Liver (tissue), 9 donors: ENCODE measurements around the gene PISD. TPM values are rescaled to one million over a fixed set of nuclear protein-coding genes. Genes with fewer than 3 reads are reported as not detected.

Experiments
- DNase-seq: peaks from one replicate; pipeline ENCODE4 v3.0.0-alpha.2; 2017; ENCODE audit warnings: low spot score
- H3K27ac ChIP-seq, 2 donors: one replicate each; pipeline ENCODE4 v1.7.0; 2013; ENCODE audit warnings: inconsistent platforms in 2 of 2, low read length in 2 of 2, control low read depth in 1 of 2, low read depth in 1 of 2, mild to moderate bottlenecking in 1 of 2
- H3K27me3 ChIP-seq, 4 donors: one replicate each; pipeline versions ENCODE4 v1.6.1 to v1.7.0; 2013; ENCODE audit warnings: low read length in 3 of 4, inconsistent platforms in 1 of 4, mild to moderate bottlenecking in 1 of 4, moderate library complexity in 1 of 4; ENCODE audit not compliant: control insufficient read depth in 4 of 4, insufficient read depth in 4 of 4
- H3K36me3 ChIP-seq, 4 donors: one replicate each; pipeline versions ENCODE4 v1.6.1 to v1.7.0; 2013; ENCODE audit warnings: low read length in 3 of 4, mild to moderate bottlenecking in 3 of 4, low read depth in 1 of 4, moderate library complexity in 1 of 4; ENCODE audit not compliant: control insufficient read depth in 4 of 4, insufficient read depth in 3 of 4
- H3K4me1 ChIP-seq, 4 donors: one replicate each; pipeline versions ENCODE4 v1.6.1 to v1.7.0; 2013; ENCODE audit warnings: low read length in 3 of 4, mild to moderate bottlenecking in 3 of 4, moderate library complexity in 1 of 4; ENCODE audit not compliant: control insufficient read depth in 4 of 4, insufficient read depth in 4 of 4
- H3K4me3 ChIP-seq, 3 donors: one replicate each; pipeline versions ENCODE4 v1.6.1 to v1.7.0; 2013; ENCODE audit warnings: low read length in 3 of 3, control low read depth in 1 of 3, low read depth in 1 of 3, mild to moderate bottlenecking in 1 of 3
- H3K9ac ChIP-seq, 2 donors: one replicate each; pipeline ENCODE4 v1.7.0; 2013; ENCODE audit warnings: low read length in 2 of 2, mild to moderate bottlenecking in 2 of 2, moderate library complexity in 2 of 2, control low read depth in 1 of 2, low read depth in 1 of 2
- H3K9me3 ChIP-seq, 4 donors: one replicate each; pipeline versions ENCODE4 v1.6.1 to v1.7.0; 2013; ENCODE audit warnings: low read length in 3 of 4; ENCODE audit not compliant: control insufficient read depth in 4 of 4
- EGR1 ChIP-seq, 2 donors: IDR thresholded peaks; 2 replicates each; pipeline ENCODE4 v1.6.1; 2016 to 2018; ENCODE audit warnings: antibody characterized with exemption in 2 of 2, low read depth in 2 of 2
- FOXA2 ChIP-seq: IDR thresholded peaks from 2 replicates; pipeline ENCODE4 v1.6.1; 2016; ENCODE audit warnings: antibody characterized with exemption
- GABPA ChIP-seq, 2 donors: IDR thresholded peaks in 1 of 2; conservative IDR thresholded peaks in 1 of 2; 2 replicates each; pipeline ENCODE4 v1.6.1; 2016; ENCODE audit warnings: antibody characterized with exemption in 2 of 2, mild to moderate bottlenecking in 1 of 2, moderate library complexity in 1 of 2
- HNF4A ChIP-seq, 2 donors: conservative IDR thresholded peaks; 2 replicates each; pipeline ENCODE4 v1.6.1; 2016; ENCODE audit warnings: antibody characterized with exemption in 2 of 2, mild to moderate bottlenecking in 2 of 2
- JUND ChIP-seq, 2 donors: IDR thresholded peaks; 2 replicates each; pipeline ENCODE4 v1.6.1; 2016; ENCODE audit warnings: antibody characterized with exemption in 2 of 2
- MAX ChIP-seq: IDR thresholded peaks from 2 replicates; pipeline ENCODE4 v1.6.1; 2016; ENCODE audit warnings: antibody characterized with exemption
- NR2F2 ChIP-seq: IDR thresholded peaks from 2 replicates; pipeline ENCODE4 v1.6.1; 2016; ENCODE audit warnings: antibody characterized with exemption
- RAD21 ChIP-seq, 2 donors: IDR thresholded peaks; 2 replicates each; pipeline ENCODE4 v1.6.1; 2016; ENCODE audit warnings: antibody characterized with exemption in 2 of 2, mild to moderate bottlenecking in 2 of 2
- RXRA ChIP-seq, 2 donors: IDR thresholded peaks; 2 replicates each; pipeline ENCODE4 v1.6.1; 2017 to 2018; ENCODE audit warnings: antibody characterized with exemption in 2 of 2, mild to moderate bottlenecking in 1 of 2
- SP1 ChIP-seq: IDR thresholded peaks from 2 replicates; pipeline ENCODE4 v1.6.1; 2018; ENCODE audit warnings: antibody characterized with exemption, mild to moderate bottlenecking
- WGBS: extraction: QIAGEN DNeasy Blood & Tissue Kit; methylation state at CpG from one replicate; pipeline ENCODE4 v1.1.7; 2013; 5-methylcytosine and 5-hydroxymethylcytosine counted together
- polyA plus RNA-seq, 2 donors: library from polyadenylated mRNA; stranded (reverse) in 1 of 2; unstranded in 1 of 2; fragments of 200-250 nt in 1 of 2; fragments of >200 nt in 1 of 2; fragmentation: Nextera tagmentation in 1 of 2; extraction: Ambion mirVana in 1 of 2; gene quantifications; one replicate each; pipeline versions ENCODE4 v1.2.1 to v1.2.3, GENCODE V29; 2013 to 2015
- total RNA-seq, 2 donors: library from RNA; depleted of rRNA; stranded (reverse); fragments of >200 nt; gene quantifications; one replicate each; pipeline ENCODE4 v1.2.3, GENCODE V29; 2014
- TF ChIP-seq, protein P1 (sequence below): IDR thresholded peaks from 2 replicates; pipeline ENCODE4 v1.6.1; 2016; ENCODE audit warnings: antibody characterized with exemption, mild to moderate bottlenecking
- TF ChIP-seq, protein P2 (sequence below): IDR thresholded peaks from 2 replicates; pipeline ENCODE4 v1.6.1; 2016; ENCODE audit warnings: antibody characterized with exemption
- donor health status: healthy.
- donor health status: healthy.
- donor health status: healthy.
- donor health status: healthy.
- donor health status: healthy.

Gene PISD
- total and polyA plus RNA-seq, 4 donors: 14.7 to 28.3 (median 20.4) TPM

DNA sequence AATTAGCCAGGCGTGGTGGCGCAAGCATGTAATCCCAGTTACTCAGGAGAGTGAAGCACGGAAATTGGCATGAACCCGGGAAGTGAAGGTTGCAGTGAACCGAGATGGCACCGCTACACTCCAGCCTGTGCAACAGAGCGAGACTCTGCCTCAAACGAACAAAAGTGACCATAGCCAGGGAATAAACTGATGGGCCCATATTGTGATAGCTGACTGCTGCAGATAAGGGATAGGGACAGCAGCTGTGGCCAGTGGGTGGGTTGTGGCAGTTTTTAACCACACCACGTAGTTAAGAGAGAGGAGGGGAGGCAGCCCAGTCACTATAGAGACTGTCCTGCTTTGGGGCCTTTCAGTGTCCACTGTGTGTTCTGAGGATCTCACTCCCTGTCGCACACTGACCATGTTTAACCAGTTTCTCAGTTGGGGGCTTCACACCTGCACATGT is 58.9 kb downstream of the PISD start:
- H3K9me3 ChIP-seq: no peaks in the 10 kb centered on the region
- TF ChIP-seq, protein P1, sequence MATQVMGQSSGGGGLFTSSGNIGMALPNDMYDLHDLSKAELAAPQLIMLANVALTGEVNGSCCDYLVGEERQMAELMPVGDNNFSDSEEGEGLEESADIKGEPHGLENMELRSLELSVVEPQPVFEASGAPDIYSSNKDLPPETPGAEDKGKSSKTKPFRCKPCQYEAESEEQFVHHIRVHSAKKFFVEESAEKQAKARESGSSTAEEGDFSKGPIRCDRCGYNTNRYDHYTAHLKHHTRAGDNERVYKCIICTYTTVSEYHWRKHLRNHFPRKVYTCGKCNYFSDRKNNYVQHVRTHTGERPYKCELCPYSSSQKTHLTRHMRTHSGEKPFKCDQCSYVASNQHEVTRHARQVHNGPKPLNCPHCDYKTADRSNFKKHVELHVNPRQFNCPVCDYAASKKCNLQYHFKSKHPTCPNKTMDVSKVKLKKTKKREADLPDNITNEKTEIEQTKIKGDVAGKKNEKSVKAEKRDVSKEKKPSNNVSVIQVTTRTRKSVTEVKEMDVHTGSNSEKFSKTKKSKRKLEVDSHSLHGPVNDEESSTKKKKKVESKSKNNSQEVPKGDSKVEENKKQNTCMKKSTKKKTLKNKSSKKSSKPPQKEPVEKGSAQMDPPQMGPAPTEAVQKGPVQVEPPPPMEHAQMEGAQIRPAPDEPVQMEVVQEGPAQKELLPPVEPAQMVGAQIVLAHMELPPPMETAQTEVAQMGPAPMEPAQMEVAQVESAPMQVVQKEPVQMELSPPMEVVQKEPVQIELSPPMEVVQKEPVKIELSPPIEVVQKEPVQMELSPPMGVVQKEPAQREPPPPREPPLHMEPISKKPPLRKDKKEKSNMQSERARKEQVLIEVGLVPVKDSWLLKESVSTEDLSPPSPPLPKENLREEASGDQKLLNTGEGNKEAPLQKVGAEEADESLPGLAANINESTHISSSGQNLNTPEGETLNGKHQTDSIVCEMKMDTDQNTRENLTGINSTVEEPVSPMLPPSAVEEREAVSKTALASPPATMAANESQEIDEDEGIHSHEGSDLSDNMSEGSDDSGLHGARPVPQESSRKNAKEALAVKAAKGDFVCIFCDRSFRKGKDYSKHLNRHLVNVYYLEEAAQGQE: no peak
- TF ChIP-seq FOXA2: no peak
- no peak for TF ChIP-seq JUND (IDR thresholded peaks at IDR 0.05)
- no peak for TF ChIP-seq HNF4A (conservative IDR thresholded peaks at IDR 0.05)
- TF ChIP-seq SP1: no peak
- TF ChIP-seq EGR1 (IDR thresholded peaks at IDR 0.05; ENCODE audit: low read depth in 2 of 2): no peak
- TF ChIP-seq GABPA (IDR thresholded peaks at IDR 0.05 in 1 of 2, conservative IDR thresholded peaks at IDR 0.05 in 1 of 2): no peak
- H3K4me3 ChIP-seq: no peak overlapping the region
- no peaks in the 10 kb centered on the region for H3K4me1 ChIP-seq
- no peak overlapping the region for H3K9ac ChIP-seq
- DNase-seq: no peak
- no peaks in the 10 kb centered on the region for H3K27me3 ChIP-seq
- no peak overlapping the region for H3K27ac ChIP-seq
- H3K36me3 ChIP-seq: peaks cover 0 to 5% (median 0%) of the 10 kb centered on the region in 4 donors
- WGBS: 89% methylated on average over 10 of the region's 10 CpGs

DNA sequence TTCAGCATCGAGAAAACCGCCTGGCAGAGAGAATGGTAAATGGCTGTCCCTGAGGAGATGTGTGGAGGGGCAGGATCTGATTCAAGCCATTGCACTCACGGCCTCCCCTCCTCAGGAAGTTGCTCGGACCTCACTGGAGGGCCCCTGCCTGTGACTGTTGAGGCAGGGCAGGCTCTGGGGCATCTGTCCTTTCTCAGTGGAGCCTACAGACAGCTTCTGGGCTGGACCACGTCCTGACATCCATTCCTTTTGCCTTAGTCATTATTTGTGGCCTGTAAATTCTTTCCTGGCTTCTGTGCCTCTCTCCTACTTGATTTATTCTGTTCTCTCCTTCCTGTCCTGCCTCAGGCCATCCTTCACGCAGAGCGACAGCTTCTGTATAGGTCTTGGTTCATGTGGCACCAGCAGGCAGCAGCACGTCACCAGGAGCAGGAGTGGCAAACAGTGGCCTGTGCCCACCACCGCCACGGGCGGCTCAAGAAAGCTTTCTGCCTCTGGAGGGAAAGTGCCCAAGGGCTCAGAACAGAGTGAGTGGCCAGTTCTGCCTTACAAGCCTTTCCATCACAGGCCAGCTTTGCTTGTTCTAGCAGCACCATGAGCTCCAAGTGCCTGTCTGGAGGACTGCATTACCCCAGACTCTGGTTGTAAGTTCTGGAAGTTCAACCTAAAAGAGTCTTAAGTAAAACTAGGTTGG is 59.6 kb downstream of the PISD start:
- Histone ChIP-seq H3K4me1 (no peaks in the 10 kb centered on the region), H3K27me3 (no peaks in the 10 kb centered on the region), H3K36me3 (peaks cover 0 to 5% (median 0%) of the 10 kb centered on the region in 4 donors), H3K27ac (peak overlapping the region in 1 of 2 donors; percentile 63), H3K9me3 (no peaks in the 10 kb centered on the region), H3K9ac (no peak overlapping the region), H3K4me3 (no peak overlapping the region)
- DNase-seq: peak; percentile 34
- WGBS: 88% methylated on average over 11 of the region's 11 CpGs
- TF ChIP-seq, protein P1: no peak
- no peak for TF ChIP-seq GABPA (IDR thresholded peaks at IDR 0.05 in 1 of 2, conservative IDR thresholded peaks at IDR 0.05 in 1 of 2)
- no peak for TF ChIP-seq EGR1 (IDR thresholded peaks at IDR 0.05; ENCODE audit: low read depth in 2 of 2)
- TF ChIP-seq, protein P2, sequence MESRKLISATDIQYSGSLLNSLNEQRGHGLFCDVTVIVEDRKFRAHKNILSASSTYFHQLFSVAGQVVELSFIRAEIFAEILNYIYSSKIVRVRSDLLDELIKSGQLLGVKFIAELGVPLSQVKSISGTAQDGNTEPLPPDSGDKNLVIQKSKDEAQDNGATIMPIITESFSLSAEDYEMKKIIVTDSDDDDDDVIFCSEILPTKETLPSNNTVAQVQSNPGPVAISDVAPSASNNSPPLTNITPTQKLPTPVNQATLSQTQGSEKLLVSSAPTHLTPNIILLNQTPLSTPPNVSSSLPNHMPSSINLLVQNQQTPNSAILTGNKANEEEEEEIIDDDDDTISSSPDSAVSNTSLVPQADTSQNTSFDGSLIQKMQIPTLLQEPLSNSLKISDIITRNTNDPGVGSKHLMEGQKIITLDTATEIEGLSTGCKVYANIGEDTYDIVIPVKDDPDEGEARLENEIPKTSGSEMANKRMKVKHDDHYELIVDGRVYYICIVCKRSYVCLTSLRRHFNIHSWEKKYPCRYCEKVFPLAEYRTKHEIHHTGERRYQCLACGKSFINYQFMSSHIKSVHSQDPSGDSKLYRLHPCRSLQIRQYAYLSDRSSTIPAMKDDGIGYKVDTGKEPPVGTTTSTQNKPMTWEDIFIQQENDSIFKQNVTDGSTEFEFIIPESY: no peak
- no peak for TF ChIP-seq FOXA2
- TF ChIP-seq MAX: no peak
- TF ChIP-seq RXRA (IDR thresholded peaks at IDR 0.05): peak in 1 of 2 donors; percentile 29
- peak; percentile 67 for TF ChIP-seq NR2F2
- TF ChIP-seq SP1: peak; percentile 36
- TF ChIP-seq RAD21 (IDR thresholded peaks at IDR 0.05): no peak
- TF ChIP-seq JUND (IDR thresholded peaks at IDR 0.05): peak; percentile 73 to 91
